NK-92 treated with Interleukin-12 subunit alpha and Interleukin-12 subunit beta, amount 100 ng/mL, for 24 hours (cell line): ENCODE data around the gene POMT2.
"Not testable (repeated sequence)": the region's sequence is repeated elsewhere in the genome, so short reads cannot be mapped to it uniquely, and the experiment has no call there.

Experiments used
- DNase-seq: peaks from one replicate; lab custom pipeline; 2025; lab: John Stamatoyannopoulos, UW

Gene POMT2

DNA sequence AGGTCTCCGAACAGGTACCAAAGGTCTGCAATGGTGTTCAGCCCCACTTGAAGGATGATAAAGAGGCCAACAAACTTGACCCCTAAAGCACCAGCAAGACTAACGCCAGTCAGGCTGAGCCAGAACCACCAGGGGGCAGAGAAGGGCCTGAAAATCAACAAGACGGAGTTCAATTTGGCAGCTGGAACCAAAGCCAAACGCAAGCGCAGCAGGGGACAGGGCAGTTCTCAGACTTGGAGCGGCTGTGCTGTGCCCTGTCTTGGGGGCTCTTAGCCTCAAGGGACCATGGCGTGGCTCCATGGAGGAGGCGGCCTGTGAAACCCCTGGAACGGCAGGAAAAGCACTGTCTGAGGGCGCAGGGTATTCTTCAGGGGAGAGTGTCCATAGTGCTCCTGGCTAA is 19.6 kb downstream of the POMT2 start:
- DNase-seq = peak; percentile 21

DNA sequence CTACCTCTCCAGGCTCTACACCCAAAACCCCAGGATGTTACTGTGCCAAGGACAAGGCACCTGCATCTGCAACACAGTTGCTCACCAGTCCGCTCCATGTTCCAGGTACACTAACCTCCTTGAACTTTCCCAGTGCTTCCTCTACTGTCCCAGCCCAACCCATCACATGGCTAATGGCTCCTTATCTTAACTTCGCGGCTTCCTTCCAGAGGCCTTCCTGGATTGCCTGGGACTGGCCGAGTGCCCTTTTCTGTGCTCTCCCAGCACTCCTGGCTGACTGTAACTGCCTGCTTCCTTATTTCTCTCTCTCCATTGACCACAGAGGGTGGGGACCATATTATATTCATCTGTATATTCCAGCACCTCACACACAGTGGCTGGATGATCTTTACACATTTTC is 20.9 kb downstream of the POMT2 start:
- DNase-seq = no peak

DNA sequence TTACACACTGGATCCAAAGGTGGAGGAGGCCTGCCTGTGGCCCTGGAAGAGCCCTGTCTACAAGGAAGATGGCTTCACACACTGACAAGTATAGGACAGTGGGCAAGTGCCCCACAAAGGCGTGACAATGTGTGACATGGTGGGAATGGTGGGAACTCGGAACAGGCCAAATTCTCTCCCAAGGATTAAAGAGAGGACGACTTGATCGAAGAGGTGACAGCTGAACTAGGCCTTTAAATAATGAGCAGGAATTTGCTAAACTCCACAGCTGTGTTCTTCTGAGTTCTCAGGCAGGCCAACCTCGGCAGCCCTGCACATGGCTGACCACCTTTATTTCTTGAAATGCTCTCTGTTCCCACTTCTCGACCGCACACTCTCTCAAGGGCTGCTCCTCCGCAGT is 23.8 kb downstream of the POMT2 start:
- no peak for DNase-seq

DNA sequence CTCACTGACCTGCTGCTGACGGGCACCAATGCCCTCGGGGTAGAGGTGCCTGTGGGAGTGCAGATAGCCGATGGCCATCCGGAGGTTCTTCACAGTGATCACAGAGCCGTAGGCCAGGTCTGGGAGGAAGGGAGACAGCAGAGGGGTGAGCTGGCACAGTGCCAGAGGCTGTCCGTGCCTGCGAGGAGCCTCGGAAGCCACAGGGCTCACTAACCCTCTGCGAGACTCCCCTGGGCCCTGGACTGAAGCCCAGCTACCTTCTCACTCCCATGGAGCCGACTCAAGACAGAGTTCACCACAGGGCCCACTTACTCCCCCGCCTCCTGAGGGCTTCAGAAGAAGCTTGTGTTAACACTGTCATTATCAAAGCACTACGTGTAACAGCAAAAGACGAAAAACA is 24.5 kb downstream of the POMT2 start:
- DNase-seq = no peak

DNA sequence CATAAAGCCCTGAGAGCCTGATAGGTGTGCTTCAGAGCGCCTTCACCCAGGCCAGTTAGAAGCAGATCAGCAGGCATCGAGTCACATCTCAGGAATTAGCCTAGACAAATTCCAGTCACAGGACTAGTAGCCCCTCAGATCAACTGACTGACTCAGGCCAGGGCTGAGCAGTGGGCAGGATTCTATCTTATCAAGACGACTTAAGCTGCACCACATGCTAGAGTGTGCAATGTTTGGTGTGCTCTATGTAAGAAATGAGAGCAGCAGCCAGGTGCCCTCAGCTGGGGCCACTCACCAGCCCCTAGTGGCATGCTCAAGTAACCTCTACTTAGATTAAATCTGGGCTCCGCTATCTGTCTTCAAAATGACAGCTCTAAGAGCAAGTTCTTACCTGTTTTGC is 30.0 kb downstream of the POMT2 start:
- no peak for DNase-seq

DNA sequence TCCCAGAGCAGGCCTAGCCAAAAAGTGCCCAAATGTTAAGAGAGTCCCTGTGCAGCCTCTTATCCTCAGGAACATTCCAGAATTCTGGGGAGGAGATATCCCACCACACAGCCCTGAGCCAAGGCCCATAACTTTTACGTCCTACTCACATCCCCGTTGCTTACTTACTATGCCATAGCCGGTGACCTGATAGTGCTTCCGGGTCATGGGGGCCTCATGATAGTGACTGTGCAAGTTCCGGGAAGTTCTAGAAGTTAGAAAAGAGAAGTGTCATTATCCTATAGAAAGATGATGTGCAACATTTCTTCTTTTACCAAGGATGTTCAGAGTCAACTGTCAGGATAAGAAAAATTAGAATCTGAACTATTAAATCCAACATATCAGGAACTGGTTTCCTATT is 34.1 kb downstream of the POMT2 start:
- DNase-seq = no peak

DNA sequence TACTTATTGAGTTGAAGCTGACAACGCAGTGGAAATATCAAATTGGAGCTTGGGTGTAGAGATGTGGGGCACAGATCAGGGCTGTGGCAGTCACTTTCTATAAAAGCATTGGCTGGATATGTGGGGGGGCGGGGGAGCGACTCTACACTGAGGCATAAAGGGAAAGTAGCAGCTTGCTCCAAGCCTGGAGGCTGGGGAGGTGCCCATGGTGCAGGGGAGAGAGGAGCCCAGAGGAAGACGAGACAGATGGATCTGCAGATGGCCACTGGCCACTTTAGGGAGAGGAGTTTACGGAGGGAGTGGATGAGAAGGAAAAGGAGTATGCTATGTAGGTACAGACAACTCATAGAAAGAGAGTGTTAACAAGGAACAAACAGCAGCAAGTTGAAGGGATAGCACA is 36.2 kb downstream of the POMT2 start:
- no peak for DNase-seq

DNA sequence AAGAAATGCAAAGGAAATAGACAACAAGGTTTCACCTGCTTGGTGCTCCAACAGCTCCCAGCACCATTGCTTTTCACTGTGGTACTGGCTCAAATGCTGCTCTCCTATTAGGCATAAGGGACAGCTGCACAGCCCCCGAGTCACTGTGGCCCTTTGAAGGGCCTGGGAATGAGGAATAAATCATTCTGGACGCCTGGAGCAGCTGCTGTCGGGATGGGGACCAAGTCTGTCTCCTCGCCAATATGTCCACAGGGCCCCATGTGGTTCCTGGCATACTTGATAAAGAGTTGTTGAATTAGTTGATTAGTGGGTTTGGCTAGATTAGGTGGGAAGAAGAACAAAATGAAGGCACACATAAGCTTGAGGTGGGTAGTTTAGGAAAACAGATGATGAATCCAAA is 36.6 kb downstream of the POMT2 start:
- DNase-seq = no peak

DNA sequence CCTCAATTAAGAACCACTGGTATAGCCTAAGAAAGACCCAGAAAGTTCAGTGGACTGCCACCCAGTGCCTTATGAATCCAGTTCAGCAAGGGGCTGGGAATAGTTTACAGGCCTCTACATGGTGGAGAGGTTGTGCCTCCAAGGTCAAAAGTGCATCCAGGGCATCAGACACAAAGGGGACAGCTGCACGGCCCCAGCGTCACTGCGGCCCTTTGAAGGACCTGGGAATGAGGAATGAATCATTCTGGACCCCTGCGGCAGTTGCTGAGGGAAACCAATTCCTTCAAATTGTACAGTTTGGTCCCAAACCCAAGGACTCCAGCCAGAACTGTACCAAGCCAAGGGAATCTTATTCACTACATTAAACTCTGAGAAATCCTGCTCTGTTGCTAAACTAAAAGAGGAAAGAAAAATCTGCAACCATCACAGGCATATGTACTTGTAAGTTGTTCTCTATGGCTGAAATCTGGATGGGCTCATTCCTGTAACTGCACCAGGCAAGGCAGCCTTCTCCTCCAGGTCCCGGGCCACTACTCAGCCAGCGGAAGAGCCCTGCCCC is 38.8 kb downstream of the POMT2 start:
- DNase-seq = no peak

DNA sequence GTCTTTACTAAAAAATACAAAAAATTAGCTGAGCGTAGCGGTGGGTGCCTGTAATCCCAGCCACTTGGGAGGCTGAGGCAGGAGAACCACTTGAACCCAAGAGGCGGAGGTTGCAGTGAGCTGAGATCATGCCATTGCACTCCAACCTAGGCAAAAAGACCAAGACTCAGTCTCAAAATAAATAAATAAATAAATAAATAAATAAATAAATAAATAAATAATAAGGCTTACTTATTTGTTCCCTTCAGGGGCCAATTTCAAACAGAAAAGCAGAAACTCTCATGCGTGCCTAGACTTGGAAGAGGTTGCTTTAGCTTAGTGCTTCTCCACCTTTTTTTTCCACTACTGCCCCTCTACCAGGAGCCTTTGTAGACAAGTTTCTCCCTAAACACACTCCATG is 39.8 kb downstream of the POMT2 start:
- DNase-seq = not testable (repeated sequence)

DNA sequence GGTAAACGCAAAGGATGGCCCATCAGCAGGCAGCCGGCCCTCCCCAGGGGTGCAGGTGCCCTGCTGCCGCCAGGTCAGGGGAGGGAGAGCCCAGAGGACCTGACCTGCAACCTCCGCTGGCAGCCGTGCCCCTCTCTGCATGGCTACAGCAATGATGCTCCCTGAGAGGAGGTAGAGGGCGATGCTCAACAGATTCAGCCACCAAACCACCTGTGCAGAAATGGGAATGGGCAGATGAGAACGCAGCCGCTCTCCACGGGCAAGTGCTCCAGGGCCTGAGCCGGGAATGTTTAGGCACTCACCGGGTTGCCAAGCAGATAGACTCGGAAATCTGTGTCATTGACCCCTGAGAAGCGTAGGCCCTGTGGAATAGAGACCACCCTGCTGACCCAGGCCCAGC is 41.0 kb downstream of the POMT2 start:
- no peak for DNase-seq

DNA sequence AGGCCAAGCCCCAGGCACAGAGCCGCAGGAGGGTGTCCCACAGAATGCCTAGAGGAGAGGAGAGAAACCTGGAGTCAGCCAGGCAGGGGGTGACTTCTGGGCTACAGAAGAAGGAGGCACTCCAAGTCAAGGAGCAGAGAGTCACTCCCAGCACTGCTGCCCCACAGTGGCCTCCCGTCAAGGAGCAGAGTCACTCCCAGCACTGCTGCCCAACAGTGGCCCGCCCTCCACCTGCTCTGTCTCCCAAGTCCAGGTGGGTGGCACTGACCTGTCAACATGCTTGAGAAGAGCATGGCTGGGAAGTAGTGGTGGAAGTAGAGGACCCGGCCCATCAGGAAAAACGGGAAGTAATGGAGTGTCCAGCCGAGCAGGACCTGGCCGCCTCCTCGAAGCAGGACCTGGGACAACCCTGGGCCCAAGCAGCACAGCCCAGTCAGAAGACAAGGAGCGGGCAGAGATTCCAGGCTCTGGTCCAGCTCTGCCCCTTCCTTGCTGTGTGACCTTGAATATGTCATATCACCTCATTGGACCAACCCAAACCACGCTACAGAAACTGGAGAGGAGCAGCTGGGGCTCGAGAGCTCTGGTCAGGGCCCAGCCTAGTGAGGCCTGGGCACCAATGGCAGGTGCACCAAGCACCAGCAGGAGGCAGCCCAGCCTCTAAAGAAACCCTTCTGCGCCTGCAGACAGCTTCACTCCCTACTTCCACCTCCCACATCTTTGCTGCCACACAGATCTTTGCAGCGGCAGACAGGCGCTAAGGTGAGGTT is 42.0 kb downstream of the POMT2 start:
- no peak for DNase-seq

DNA sequence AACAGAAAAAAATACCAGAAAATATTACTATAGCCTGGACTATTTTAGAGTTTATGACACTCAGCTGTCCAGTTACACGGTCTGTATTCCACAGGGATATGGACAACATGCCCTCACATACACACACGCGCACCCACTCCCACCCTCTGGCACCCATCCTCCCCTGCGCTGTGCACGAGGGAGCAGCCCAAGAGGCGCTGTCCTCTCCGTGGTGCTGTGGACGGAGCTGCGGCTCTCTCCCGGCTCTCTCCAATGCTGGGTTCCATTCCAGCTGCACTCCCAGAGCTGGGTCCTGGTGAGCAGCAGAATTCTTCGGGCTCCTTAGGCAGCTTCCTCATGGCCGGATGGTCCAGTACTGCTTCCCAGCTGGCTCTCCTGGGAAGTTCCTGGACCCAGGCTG is 43.7 kb downstream of the POMT2 start:
- no peak for DNase-seq

DNA sequence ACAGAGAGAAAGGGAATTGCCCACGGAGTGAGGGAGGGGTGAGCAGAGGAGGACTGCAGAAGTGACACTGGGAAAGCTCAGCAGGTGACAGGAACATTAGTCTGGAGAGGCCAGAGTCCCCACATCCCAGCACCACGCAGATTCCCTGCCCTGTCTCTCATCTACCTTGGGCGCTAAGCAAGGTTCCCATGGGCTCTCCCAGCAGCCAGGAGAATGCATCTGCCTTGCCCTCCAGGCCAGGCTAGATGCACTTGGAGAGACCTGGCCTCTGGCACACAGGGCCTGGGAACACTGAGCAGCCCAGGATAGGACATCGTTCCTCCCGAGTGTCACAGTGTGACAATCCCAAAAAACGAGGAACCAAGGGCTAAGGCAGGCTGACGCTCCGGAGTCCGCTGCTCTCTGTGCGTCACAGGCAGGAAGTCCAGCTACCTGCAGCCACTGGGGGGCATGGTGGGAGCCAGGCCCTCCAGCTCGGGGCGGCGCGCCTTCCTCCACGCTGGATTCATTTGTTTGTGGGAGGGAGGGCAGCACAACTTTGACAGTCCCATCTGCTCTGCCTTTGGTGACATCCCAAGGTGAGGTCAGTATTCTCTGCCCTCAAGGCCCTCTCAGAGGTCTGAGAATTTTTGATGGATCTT is 44.3 kb downstream of the POMT2 start:
- no peak for DNase-seq

DNA sequence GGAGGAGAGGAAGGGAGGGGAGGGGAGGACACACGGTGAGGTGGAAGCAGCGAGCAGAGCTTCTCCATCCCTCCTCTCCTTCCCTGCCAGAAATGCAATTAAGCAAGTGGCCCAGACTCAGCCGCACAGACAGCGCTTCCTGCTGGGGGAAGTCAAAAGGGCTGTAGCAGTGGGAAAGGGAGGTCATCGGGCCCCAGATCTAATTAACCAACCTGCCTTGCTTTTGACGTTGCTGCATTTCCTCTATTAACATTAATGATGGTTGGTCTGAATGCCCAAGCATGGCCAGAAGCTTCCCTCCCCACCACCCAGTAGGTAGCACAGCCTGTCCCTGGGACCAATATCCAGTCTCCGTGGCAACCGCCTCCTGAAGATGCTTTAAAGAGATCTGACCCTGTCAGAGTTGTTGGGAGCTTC is 45.1 kb downstream of the POMT2 start:
- DNase-seq = no peak

DNA sequence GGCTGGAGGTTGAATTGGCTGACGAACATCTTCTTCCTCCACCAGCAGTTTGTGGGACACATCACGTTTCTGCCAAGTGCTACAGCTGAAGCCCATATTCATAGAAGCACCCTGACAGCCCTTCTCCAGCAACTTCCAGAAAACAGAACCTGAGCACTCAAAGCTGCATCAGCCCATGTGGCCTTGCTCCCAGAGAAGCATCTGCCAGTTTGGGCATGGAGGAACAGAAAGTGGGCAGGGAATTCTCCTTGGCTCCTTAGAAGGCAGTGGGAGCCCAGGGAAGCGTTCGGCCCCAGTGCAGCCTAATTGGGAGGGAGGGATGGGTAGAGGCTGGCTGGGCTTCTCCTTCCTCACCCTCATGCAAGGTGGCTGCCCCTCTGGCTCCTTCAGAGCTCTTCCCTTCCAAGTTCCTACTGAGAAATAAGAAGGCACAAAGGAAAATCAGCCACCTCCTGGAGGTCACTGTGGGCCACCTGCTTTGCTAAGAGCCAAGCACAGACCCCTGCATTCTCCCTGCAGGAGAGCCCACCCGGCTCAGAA is 45.6 kb downstream of the POMT2 start:
- DNase-seq = no peak

DNA sequence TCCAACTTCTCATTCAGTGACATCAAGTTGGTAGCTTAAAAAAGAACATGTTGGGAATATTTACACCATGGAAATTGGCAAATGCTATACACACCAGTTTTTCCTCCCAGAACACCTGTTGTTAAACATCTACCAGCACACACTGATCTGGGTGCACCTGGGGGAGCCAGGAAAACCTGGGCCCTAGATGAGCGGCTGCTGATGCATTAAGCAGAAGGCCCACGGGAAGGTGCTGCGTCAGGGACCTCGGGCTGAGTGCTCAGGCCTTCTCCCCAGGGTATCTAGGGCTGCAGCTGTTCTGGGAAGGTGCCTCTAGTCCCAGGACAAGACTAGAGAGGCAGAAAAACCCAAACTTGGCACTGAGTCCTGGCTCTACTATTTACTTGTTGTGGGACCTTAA is 46.9 kb downstream of the POMT2 start:
- no peak for DNase-seq

DNA sequence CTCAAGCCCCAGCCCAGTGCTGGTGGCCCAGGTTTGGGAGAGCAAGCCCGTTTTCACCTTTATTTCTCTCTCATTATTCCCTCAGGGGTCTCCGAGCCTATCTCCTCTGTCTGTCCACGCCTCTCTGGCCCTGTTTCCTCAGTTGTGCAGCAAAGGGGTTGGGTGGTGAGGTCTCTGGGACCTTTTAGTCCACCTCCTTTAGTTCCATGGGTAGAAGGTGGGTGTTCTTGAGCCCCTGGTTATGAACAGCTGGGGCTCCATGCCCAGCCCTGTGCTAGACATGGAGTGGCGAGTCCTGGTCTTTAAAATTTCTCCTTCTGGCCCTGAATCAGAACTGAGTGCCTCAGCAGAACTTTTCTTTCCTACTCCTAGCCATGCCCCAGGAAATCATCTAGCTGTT is 48.4 kb downstream of the POMT2 start:
- DNase-seq = no peak

DNA sequence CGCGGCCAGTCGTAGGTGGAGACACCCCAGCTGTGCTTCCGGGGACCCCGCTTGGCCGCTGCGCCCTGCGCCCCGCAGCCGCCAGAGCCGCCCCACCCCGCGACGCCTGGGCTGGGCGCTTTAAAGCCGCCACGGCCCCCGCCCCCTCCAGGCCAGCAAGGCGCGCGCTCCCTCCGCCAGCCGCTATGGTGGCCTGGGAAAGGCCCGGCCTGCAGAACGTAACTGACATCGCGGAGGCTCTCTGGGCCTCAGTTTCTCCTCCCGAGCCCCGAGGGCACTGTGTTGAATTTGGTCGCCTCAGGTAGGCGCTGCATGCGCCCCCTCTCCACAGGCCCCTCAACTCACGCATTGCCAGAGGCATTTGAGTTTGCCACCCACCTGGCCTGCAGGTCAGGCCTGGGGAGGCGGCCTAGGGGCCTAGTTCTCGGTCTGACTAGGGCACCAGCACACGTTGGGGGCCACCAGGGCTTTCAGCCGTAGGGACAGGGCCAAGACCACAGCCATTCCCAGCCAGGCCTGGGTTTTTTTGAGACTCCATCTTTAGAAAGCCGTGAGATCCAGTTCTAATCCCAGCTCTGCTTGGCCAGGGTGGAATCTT is 49.5 kb downstream of the POMT2 start, which contains the start of gene NGB:
NGB (minus strand) TSS at position 94 of the 598 bp plus-strand sequence. CDS start 269 bp downstream, outside the sequence.
- DNase-seq = no peak

DNA sequence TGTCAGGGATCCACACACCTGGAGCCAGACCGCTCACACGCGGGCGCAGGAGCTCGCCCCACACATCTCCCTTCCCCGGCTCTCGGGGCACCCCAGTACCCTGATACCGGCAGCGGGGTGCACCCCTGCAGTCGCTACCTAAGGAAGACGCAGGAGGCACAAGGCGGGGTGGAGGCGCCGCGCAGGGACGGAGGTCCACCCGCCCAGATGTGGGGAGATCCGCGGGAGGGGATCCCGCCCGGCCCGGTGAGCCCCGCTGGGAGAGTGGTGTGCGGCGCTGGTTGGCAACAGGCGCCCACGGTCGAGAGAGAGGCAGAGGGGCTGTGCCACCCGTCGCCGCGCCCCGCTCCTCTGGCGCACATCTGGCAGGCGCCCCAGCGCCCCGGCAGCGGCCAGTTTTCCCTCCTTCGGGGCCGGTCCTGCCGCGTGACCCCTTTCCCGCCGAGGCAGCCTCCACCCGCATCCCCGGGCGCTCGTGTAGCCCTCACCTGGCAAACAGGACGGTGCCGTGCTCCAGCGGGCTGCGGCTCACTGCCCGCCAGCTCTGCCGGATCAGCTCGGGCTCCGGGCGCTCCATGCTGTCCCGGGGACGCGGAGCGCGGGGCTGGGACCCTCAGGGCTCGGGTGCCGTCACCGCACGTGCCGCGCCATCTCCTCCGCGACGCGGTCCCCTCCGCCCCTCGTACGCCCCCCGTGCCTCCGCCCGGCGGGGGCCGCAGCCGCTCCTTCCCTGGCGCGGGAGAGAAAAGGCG is 50.1 kb downstream of the POMT2 start:
- DNase-seq = no peak

DNA sequence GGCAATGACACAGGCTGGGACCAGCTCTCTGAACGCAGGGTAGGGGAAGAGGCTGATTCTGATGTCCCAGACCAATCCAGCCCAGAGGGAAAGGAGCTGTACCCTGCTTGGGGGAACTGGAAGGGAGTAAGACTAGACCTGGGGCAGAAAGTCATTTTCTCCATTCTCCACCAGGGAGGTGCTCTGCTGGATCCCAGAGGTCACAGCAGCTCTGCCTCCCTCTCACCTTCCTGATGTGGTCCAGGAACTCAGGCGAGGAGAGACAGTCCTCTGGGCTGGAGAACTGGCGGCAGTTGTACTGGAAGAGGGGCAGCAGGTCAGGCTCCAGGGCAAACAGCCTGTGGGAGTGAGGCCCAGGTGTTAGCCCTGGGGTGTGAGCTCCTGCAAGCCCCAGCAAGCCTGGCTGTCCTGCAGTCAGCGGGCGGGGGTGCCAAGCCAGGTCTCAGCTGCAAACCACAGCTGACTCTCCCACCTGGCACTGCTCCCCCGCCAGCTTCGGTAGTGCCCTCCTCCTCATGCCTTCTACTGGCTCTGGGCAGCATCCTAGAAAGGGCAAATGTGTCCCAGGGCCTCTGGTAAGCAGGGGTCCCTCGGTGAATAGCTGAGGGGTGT is 51.6 kb downstream of the POMT2 start:
- no peak for DNase-seq
